Mucosa of stomach (tissue), 1 donor: ENCODE measurements around the gene SULT4A1.

Experiments
- H3K27me3 ChIP-seq: one replicate; pipeline ENCODE4 v1.7.0; 2013; ENCODE audit warnings: mild to moderate bottlenecking, low read length; ENCODE audit not compliant: control insufficient read depth, insufficient read depth
- H3K36me3 ChIP-seq: one replicate; pipeline ENCODE4 v1.7.0; 2013; ENCODE audit warnings: low read length; ENCODE audit not compliant: control insufficient read depth, insufficient read depth
- H3K4me1 ChIP-seq: one replicate; pipeline ENCODE4 v1.7.0; 2013; ENCODE audit warnings: mild to moderate bottlenecking, low read length; ENCODE audit not compliant: control insufficient read depth, insufficient read depth
- H3K4me3 ChIP-seq: one replicate; pipeline ENCODE4 v1.7.0; 2013; ENCODE audit warnings: low read length
- H3K9ac ChIP-seq: one replicate; pipeline ENCODE4 v1.7.0; 2013; ENCODE audit warnings: mild to moderate bottlenecking, low read length, moderate library complexity
- H3K9me3 ChIP-seq: one replicate; pipeline ENCODE4 v1.7.0; 2013; ENCODE audit warnings: mild to moderate bottlenecking, low read length, moderate library complexity; ENCODE audit not compliant: control insufficient read depth
- donor health status: Pancreatic carcinoma.

Gene SULT4A1

GRCh38 chr22:43846966-43847365 is 15.3 kb downstream of the SULT4A1 start:
- no peaks in the 10 kb centered on the region for H3K9me3 ChIP-seq
- H3K9ac ChIP-seq = no peak overlapping the region
- no peaks in the 10 kb centered on the region for H3K36me3 ChIP-seq
- H3K4me3 ChIP-seq = no peak overlapping the region
- H3K27me3 ChIP-seq = peaks cover 4% of the 10 kb centered on the region
- no peaks in the 10 kb centered on the region for H3K4me1 ChIP-seq

DNA sequence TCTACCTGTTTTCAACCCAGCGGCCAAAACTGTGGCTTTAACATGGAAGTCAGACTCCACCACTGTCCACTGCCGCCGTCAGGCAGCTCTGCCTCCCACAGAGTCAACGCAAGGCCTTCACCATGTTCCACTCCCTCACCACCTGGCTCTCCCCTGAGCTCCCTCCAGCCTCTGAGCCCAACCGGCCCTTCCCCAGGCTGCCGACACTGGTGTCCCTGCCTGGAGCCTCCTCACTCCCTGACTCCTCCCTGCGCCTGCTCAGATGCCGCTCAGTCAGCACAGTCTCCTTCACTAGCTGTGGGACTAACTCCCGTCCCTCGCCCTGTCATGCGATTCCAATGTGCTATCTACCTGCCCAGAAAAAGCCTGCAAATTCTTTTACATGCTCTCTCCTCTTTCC is 16.3 kb downstream of the SULT4A1 start:
- Histone ChIP-seq H3K27me3 (peaks cover 4% of the 10 kb centered on the region), H3K9me3 (no peaks in the 10 kb centered on the region), H3K9ac (no peak overlapping the region), H3K4me1 (no peaks in the 10 kb centered on the region), H3K4me3 (no peak overlapping the region), H3K36me3 (no peaks in the 10 kb centered on the region)

DNA sequence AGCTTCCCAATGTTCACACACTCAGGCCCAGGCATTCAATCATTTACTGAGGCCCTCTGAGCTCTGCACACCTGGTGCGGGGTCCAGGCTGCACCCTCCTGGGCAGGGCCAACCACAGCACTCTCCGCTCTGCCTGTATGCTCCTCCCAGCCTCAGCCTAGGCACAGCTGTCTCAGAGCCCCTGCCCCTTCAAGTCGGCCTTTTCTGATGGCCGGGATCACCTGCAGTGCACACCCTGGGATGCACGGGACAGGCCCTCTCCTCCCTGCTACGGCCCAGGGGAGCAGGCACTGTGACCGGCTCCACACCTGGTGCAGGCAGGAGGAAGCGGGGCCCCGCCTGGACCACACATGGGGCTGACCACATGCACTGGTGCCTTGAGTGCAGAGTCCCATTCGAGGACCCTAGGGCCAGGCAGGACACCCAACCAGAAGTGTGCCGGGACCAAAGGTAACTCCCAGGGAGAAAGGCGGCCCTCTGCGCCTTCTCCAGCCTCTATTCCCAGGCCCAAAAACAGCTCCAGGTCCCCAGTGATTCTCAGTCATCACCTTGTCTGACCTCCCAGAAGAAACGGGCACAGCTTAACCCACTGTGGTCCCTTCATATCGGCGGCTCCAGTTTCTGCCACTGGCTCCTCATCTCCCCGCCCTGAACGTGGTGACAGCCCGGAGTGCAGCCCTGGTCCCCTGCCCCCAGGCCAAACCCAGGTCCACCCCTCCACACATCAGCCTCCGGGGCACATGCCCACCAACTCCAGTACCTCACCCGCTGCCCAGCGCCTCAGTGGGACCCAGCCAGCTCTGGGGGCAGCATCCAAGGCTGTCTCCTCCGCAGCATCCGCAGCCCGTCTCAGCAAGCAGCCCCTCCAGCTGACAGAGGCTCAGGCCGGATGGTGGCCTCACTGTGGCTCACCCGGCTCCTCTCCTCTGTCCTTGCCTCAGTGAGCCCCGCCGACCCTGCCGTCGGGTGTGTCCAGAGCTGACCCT is 17.5 kb downstream of the SULT4A1 start:
- no peak overlapping the region for H3K4me3 ChIP-seq
- H3K27me3 ChIP-seq = peaks cover 4% of the 10 kb centered on the region
- H3K9me3 ChIP-seq = no peaks in the 10 kb centered on the region
- H3K4me1 ChIP-seq = no peaks in the 10 kb centered on the region
- no peaks in the 10 kb centered on the region for H3K36me3 ChIP-seq
- no peak overlapping the region for H3K9ac ChIP-seq

DNA sequence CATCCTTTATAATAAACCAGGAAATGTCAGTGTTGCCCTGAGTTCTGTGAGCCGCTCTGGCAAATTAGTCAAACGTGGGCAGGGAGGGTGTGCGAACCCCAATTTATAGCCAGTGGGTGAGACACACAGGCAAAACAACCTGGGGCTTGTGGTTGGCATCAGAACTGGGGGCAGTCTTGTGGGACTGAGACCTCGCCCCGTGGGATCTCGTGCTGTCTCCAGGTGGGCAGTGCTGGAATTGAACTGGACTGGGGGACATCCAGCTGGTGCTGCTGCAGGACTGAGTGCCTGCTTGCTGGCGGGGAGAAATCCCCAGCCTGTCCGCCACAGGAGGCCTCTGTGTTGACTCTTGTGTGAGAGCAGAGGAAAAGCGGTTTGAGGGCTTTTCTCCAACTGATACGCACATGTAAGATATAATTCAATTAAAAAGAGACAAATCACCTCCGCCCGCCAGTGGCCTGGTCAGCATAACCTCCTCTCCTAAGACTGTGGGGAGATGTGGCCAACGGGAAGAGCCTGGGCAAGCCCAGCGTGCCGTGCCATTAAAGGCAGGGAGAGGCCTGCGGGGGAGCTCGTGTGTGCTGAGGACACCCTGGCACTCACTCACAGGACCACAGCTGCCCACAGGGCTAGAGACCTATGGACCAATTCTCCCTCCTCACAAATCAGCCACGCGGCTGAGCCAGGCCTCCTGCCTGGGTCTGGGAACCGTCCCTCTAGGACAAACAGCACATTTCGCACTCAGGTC is 18.4 kb downstream of the SULT4A1 start:
- no peaks in the 10 kb centered on the region for H3K36me3 ChIP-seq
- H3K9me3 ChIP-seq = no peaks in the 10 kb centered on the region
- H3K9ac ChIP-seq = no peak overlapping the region
- H3K4me3 ChIP-seq = no peak overlapping the region
- no peaks in the 10 kb centered on the region for H3K4me1 ChIP-seq
- no peaks in the 10 kb centered on the region for H3K27me3 ChIP-seq

DNA sequence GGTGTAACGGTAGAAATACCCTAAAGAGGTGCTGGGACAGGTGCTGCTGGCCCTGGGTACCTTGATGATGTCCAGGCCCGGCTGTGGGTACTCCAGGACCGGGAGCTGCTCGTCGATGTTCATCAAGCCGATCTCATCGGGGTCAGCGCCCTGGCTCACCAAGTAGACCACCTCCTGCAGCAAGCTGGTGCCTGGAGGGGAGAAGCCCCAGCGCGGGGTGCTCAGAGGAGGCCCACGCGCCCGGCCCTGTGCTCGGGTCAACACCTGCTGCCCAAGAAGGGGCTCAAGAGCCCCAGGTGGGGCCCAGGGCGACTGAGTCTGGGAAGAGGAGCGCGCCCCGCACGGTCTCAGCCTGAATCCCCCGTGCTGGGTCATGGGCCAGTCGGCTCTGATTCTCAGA is 20.6 kb downstream of the SULT4A1 start:
- Histone ChIP-seq H3K4me3 (no peak overlapping the region), H3K27me3 (no peaks in the 10 kb centered on the region), H3K4me1 (no peaks in the 10 kb centered on the region), H3K9ac (no peak overlapping the region), H3K9me3 (no peaks in the 10 kb centered on the region), H3K36me3 (no peaks in the 10 kb centered on the region)

GRCh38 chr22:43840851-43841250 is 21.5 kb downstream of the SULT4A1 start:
- no peak overlapping the region for H3K4me3 ChIP-seq
- no peaks in the 10 kb centered on the region for H3K27me3 ChIP-seq
- no peaks in the 10 kb centered on the region for H3K36me3 ChIP-seq
- H3K9me3 ChIP-seq = no peaks in the 10 kb centered on the region
- H3K9ac ChIP-seq = no peak overlapping the region
- H3K4me1 ChIP-seq = no peaks in the 10 kb centered on the region

GRCh38 chr22:43840431-43840830 is 21.9 kb downstream of the SULT4A1 start:
- no peak overlapping the region for H3K9ac ChIP-seq
- no peaks in the 10 kb centered on the region for H3K4me1 ChIP-seq
- peaks cover 3% of the 10 kb centered on the region for H3K27me3 ChIP-seq
- H3K36me3 ChIP-seq = no peaks in the 10 kb centered on the region
- no peaks in the 10 kb centered on the region for H3K9me3 ChIP-seq
- H3K4me3 ChIP-seq = no peak overlapping the region

DNA sequence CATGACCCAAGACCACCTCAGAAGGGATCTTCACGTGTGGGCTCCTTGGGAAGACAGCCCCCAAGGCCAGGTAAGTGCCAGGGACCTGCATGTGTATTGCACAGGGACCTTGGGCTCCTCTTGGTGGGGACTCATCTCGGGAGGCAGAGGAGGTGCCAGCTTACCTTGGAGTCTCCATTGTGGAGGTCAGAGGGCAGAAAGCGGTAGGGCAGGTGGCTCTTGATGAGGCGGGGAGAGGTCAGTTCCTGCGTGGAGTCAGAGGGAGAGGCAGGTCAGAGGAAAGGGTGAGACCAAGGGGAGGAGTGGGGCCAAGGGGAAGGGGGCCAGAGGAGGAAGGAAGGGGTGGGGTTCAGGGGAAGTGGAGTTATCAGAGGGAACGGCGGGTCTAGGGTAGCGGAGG is 22.5 kb downstream of the SULT4A1 start:
- H3K9me3 ChIP-seq = no peaks in the 10 kb centered on the region
- no peak overlapping the region for H3K4me3 ChIP-seq
- H3K9ac ChIP-seq = no peak overlapping the region
- no peaks in the 10 kb centered on the region for H3K36me3 ChIP-seq
- no peaks in the 10 kb centered on the region for H3K4me1 ChIP-seq
- H3K27me3 ChIP-seq = peaks cover 3% of the 10 kb centered on the region

GRCh38 chr22:43838571-43839307 is 23.6 kb downstream of the SULT4A1 start:
- H3K27me3 ChIP-seq = peaks cover 3% of the 10 kb centered on the region
- H3K9ac ChIP-seq = no peak overlapping the region
- no peaks in the 10 kb centered on the region for H3K36me3 ChIP-seq
- H3K4me1 ChIP-seq = no peaks in the 10 kb centered on the region
- no peaks in the 10 kb centered on the region for H3K9me3 ChIP-seq
- H3K4me3 ChIP-seq = no peak overlapping the region

DNA sequence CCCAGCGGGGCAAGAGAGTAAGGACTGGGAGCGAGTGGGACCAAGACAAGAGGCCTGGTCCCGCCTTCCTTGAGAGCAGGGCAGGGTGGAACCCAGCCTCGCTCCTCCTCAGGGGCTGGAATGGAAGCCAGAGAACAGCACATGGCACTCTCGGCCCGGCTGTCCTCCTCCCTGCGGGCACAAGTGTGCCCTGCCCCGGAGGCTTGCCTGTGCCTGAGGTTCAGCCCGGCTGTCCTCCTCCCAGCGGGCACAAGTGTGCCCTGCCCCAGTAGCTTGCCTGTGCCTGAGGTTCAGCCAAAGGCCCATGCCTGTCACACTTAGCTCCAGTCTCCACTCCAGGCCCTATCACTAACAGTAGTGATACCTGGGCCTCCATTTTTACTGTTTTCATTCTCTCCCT is 24.2 kb downstream of the SULT4A1 start:
- no peak overlapping the region for H3K4me3 ChIP-seq
- H3K4me1 ChIP-seq = no peaks in the 10 kb centered on the region
- no peaks in the 10 kb centered on the region for H3K36me3 ChIP-seq
- H3K9ac ChIP-seq = no peak overlapping the region
- H3K27me3 ChIP-seq = peaks cover 3% of the 10 kb centered on the region
- no peaks in the 10 kb centered on the region for H3K9me3 ChIP-seq

GRCh38 chr22:43837666-43838065 is 24.6 kb downstream of the SULT4A1 start:
- H3K9ac ChIP-seq = no peak overlapping the region
- no peaks in the 10 kb centered on the region for H3K36me3 ChIP-seq
- peaks cover 3% of the 10 kb centered on the region for H3K27me3 ChIP-seq
- no peaks in the 10 kb centered on the region for H3K9me3 ChIP-seq
- H3K4me3 ChIP-seq = no peak overlapping the region
- H3K4me1 ChIP-seq = no peaks in the 10 kb centered on the region

- Histone ChIP-seq H3K27me3 (peaks cover 3% of the 10 kb centered on the region), H3K9me3 (no peaks in the 10 kb centered on the region), H3K4me1 (no peaks in the 10 kb centered on the region), H3K9ac (no peak overlapping the region), H3K4me3 (no peak overlapping the region), H3K36me3 (no peaks in the 10 kb centered on the region)
Measured at GRCh38 chr22:43835736-43836135, 26.6 kb downstream of the SULT4A1 start.
